Esophagus squamous epithelium (tissue), 4 donors: ENCODE results near the gene SORCS1.

Experiments
- CTCF ChIP-seq, 6 experiments: fragments of 450-650 bp in 4 of 6; fragments of 200-600 bp in 2 of 6; sonication (generic) in 2 of 6; IDR thresholded peaks; one replicate each; pipeline ENCODE4 v1.5.1; 2016 to 2019; ENCODE audit warnings: antibody characterized with exemption in 6 of 6, mild to moderate bottlenecking in 4 of 6, moderate library complexity in 4 of 6
- POLR2A ChIP-seq, 4 donors: fragments of 450-650 bp; IDR thresholded peaks; one replicate each; pipeline ENCODE4 v1.6.1; 2017; ENCODE audit warnings: antibody characterized with exemption in 4 of 4, mild to moderate bottlenecking in 4 of 4, moderate library complexity in 3 of 4

- TF ChIP-seq CTCF (IDR thresholded peaks at IDR 0.05) (no peak), POLR2A (IDR thresholded peaks at IDR 0.05) (no peak)
These were observed 343.9 kb downstream of the SORCS1 start for GRCh38 chr10:106820579-106820978.
